ENCODE measurements around the gene TEKT2.

GRCh38 chr1:36134505-36135329 lies 50.8 kb downstream of the TEKT2 start:
- TF ChIP-seq, protein P1, sequence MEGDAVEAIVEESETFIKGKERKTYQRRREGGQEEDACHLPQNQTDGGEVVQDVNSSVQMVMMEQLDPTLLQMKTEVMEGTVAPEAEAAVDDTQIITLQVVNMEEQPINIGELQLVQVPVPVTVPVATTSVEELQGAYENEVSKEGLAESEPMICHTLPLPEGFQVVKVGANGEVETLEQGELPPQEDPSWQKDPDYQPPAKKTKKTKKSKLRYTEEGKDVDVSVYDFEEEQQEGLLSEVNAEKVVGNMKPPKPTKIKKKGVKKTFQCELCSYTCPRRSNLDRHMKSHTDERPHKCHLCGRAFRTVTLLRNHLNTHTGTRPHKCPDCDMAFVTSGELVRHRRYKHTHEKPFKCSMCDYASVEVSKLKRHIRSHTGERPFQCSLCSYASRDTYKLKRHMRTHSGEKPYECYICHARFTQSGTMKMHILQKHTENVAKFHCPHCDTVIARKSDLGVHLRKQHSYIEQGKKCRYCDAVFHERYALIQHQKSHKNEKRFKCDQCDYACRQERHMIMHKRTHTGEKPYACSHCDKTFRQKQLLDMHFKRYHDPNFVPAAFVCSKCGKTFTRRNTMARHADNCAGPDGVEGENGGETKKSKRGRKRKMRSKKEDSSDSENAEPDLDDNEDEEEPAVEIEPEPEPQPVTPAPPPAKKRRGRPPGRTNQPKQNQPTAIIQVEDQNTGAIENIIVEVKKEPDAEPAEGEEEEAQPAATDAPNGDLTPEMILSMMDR (IDR thresholded peaks at IDR 0.05; ENCODE audit: insufficient read depth, low read length, poor library complexity, severe bottlenecking), result peak; percentile 52
- no peak for TF ChIP-seq EZH2phosphoT487 (conservative IDR thresholded peaks at IDR 0.05; ENCODE audit: low read length)

All from SU-DHL-6 (cell line).